GM18870 (cell line): ENCODE data around the gene COLEC12.

Experiments used
- ATAC-seq: cut with Tn5 transposase; IDR thresholded peaks from one replicate; pipeline ENCODE4 v1.9.1; 2021; ENCODE audit warnings: moderate library complexity; ENCODE audit not compliant: unreplicated experiment

COLEC12 gene

GRCh38 chr18:506801-507200 lies 6.3 kb upstream of the COLEC12 start:
- ATAC-seq: no peak

- no peak for ATAC-seq
Measured at GRCh38 chr18:506264-506663, 5.8 kb upstream of the COLEC12 start.

GRCh38 chr18:505483-506122 lies 5.1 kb upstream of the COLEC12 start:
- peak; percentile 98 for ATAC-seq

GRCh38 chr18:501406-501714 lies 859 bp upstream of the COLEC12 start:
- no peak for ATAC-seq

- no peak for ATAC-seq
Measured at GRCh38 chr18:499776-500631, 497 bp downstream of the COLEC12 start.

GRCh38 chr18:498931-499775 lies 1.3 kb downstream of the COLEC12 start:
- ATAC-seq: no peak

GRCh38 chr18:497688-498087 lies 2.8 kb downstream of the COLEC12 start:
- no peak for ATAC-seq

GRCh38 chr18:495452-495851 lies 5.0 kb downstream of the COLEC12 start:
- no peak for ATAC-seq

- no peak for ATAC-seq
Measured at GRCh38 chr18:495017-495416, 5.5 kb downstream of the COLEC12 start.

- ATAC-seq: no peak
Measured at GRCh38 chr18:493986-494983, 6.2 kb downstream of the COLEC12 start.

- no peak for ATAC-seq
Measured at GRCh38 chr18:492451-492850, 8.1 kb downstream of the COLEC12 start.

GRCh38 chr18:490624-491023 lies 9.9 kb downstream of the COLEC12 start:
- no peak for ATAC-seq

- ATAC-seq: no peak
Measured at GRCh38 chr18:490024-490366, 10.5 kb downstream of the COLEC12 start.

GRCh38 chr18:489244-490023 lies 11.1 kb downstream of the COLEC12 start:
- no peak for ATAC-seq

- no peak for ATAC-seq
Measured at GRCh38 chr18:486929-487740, 13.4 kb downstream of the COLEC12 start.

- ATAC-seq: peak; percentile 89
Measured at GRCh38 chr18:484749-485464, 15.6 kb downstream of the COLEC12 start.

- no peak for ATAC-seq
Measured at GRCh38 chr18:478681-479080, 21.8 kb downstream of the COLEC12 start.

- no peak for ATAC-seq
Measured at GRCh38 chr18:477565-477964, 22.9 kb downstream of the COLEC12 start.
